Measurements from ENCODE around the gene ARIH1.

The ARIH1 gene

DNA sequence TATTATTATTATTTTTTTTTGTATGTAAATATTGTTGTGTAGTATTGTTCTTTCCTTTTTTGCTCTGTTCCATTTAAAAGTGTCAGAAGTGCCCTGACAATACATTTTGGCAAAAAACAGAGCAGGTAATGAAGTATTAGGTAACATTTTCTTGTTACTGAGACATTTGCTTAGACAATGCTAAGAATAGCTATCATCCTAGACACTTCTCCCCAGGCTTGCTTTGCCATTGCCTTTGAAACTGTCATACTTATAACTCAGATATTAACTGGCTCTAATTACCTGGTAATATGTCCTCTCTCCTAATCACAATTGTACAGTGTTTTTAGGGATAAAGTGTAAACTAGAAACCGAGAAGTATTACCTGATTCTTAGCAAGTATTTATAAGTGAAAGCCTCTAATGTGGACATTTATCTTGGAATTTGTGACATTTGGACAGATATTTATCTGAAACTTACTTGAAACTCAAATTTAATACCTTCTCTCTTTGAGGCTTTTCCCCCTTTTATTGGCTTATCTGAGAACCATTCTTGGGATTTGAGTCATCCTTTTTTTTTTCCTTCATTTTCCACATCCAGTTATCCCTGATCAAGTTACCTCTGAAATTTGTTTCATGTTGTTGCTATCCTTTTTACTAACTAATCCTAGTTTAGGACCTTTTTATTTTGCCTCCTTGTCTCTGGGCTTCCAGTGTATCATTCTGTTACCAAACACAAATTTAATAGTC, 13.1 kb downstream of the ARIH1 start:
- DNase-seq (ENCODE audit: low spot score): no peak

DNA sequence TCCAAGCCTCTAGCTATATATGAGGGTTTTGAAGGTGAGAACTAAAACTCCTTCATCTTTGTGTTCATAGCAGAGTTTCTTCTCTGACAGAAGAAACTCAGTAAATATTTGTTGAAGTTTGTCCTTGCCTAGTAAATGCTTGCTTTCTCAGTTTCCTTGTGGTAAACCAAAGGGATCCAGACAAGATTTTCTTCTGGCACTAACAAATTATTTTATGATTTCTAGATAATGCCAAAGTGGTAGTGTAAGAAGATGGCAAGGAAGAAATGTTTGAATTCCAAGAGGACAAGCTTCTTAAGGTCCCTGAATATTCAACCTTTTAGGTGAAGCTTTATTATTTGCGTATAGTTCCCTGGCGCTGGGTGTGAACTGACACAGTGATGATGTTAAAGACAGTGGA, 14.4 kb downstream of the ARIH1 start:
- DNase-seq (ENCODE audit: low spot score): no peak

DNA sequence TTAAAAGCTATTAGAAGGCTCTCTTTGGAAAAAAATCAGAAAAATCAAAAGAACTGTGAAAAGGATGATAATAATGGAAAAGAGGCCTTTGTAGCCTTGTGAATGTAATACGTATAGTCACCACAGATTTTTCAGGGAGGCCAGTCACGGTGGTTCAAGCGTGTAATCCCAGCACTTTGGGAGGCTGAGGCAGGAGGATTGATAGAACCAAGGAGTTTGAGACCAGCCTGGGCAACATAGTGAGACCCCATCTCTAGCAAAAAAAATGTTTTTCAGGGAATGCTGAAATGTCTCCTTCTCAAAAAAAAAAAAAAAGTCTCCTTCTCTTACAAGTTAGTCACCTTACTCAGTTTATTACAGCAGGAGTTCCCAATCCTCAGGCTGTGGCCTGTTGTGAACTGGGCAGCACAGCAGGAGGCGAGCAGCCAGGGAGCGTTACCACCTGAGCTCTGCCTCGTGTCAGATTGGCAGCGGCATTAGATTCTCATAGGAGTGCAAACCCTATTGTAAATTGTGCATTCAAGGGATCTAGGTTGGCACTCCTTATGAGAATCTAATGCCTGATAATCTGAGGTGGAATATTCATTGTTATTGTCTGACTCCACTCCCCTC, 15.9 kb downstream of the ARIH1 start:
- DNase-seq (ENCODE audit: low spot score): no peak

DNA sequence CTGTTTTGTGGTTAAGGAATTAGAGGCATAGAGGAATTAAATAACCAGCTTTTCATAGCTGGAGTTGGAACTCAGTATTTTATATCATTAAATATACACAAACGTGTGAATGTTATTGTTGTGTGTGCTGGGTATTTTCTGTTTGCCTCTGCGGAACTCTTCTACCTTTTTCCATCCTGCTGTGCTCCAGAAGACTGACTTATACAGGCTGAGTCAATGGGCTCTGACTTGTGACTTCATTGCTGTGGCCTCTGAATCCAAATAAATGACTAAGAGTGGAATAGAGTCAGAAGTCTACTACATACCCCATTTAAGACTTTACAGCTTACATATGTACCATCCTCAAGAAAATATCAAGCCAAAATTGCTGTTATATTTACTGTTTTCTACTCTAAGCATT, 17.6 kb downstream of the ARIH1 start:
- no peak for DNase-seq (ENCODE audit: low spot score)

DNA sequence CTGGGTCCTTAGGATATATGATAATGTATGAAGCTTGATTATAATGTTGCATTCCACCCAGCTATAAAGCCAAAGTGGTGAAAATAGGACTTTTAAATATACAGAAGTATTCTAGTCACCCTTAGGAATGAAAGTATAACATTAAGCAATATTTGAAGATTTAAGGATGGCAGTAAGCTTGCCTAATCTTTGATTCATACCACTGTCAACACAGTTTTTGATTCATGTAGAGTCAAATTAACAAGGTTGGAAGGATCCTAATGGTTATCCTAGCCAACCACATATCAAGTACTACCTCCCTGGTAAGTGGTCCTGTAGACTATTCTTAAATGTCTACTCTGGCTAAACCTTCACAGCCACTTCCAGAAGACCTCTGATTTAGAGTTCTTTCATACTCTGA, 18.6 kb downstream of the ARIH1 start:
- DNase-seq (ENCODE audit: low spot score): no peak

DNA sequence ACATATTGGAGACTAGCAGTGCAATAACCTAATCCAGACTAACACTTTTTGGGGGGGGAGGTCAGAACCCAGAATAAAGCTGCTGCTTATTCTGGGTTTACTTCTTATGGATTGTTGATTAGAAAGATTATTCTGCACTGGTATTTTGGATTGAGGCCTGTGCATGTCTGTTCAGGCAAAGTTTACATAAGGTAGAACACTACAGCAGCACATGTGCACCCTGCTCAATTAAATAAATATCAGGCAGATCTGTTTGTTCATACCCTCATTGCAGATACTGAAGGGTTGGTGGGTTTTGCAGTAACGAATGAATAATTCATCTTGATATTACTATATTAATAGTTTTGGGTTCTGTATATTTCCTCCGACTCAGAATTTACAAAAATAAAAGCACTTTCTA, 19.1 kb downstream of the ARIH1 start:
- no peak for DNase-seq (ENCODE audit: low spot score)

DNA sequence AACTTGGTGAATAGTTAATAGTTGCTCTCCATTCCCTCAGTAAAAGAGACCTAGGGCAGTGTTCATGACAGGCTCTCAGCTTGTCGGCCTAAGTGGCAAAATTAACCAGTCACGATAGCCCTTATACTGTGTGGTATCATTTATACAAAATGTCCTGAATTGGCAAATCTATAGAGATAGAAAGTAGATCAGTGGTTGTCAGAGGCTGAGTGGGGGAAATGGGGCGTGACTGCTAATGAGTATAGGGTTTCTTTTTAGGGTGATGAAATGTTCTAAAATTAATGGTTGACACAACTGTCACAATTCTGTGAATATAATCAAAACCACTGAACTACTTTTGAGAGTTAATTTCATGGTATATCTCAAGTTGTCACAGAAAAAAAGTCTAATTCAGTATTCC, 20.9 kb downstream of the ARIH1 start:
- DNase-seq (ENCODE audit: low spot score): no peak

DNA sequence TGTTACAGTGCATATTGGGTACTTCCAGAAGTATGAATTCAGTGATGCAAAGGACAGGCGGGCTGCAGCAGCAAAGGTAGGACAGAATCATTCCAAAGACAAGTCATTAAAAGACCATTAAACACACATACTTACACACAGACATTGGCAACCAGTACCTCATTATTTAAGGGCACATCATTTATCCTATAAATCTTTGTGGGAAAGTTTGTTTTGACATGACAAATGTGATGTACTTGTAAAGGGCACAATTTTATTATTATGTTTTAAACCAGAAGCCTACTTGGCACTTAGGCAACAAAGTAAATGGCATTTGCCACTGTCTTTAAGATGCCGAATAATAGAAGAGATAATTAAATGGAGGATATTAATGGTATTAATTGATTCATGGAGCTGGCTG, 22.7 kb downstream of the ARIH1 start:
- DNase-seq (ENCODE audit: low spot score): no peak

DNA sequence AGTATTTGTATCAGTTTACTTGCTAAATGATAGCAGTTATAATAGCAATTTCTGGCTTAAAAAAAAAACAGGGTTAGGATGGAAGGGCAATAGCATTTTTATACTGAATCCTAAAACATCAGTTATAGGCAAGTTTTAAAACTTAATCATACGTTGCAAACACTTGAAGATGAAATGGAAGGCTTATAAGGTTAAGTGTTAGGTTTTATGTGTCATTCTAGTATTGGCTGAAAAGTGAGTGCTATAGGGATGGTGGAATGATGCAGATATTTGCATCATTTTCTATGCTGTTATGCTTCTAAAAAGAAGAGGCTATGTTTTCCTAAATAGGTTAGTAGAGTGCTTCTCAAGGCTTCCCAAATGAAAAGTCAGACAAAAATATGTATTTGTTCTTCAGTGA, 23.3 kb downstream of the ARIH1 start:
- no peak for DNase-seq (ENCODE audit: low spot score)

DNA sequence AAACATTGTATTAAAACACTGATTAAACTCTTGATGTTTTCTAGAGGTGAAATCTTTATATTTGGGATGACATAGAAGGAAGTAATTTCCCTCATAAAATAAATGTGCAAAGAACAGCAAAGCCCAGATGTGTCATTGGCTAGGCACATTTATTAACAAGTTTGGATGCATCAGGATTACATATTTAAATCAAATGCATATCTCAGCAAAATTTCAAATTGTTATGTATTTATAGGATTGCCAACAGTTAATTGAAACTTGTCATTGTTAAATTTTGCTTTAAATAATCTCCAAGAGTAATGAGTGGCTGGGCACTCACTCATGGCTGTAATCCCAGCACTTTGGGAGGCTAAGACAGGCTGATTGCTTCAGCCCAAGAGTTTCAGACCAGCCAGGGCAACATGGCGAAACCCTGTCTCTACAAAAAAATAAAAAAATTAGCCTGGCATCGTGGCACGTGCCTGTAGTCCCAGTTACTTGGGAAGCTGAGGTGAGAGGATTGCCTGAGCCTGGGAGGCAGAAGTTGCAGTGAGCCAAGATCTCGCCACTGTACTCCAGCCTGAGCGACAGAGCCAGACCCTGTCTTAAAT, 28.2 kb downstream of the ARIH1 start:
- DNase-seq (ENCODE audit: low spot score): no peak

DNA sequence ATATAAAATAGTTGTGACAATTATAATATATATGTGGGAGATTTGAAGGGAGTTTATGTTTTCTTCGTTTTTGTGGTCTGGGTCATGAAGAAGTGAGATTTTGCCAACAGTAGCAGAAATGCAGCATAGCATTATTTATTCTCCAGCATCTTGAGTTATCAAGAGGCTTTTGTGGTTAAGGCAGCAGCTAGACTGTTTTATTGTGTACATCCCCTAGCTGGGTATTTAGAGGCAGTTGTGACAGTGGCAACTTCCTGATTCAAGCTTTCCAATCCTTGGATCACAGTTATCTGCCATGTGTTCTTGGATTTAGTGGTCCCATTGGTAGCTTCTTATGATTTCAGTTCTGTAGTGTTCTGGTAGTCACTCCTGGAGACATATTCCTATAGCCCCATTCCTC, 29.0 kb downstream of the ARIH1 start:
- no peak for DNase-seq (ENCODE audit: low spot score)

DNA sequence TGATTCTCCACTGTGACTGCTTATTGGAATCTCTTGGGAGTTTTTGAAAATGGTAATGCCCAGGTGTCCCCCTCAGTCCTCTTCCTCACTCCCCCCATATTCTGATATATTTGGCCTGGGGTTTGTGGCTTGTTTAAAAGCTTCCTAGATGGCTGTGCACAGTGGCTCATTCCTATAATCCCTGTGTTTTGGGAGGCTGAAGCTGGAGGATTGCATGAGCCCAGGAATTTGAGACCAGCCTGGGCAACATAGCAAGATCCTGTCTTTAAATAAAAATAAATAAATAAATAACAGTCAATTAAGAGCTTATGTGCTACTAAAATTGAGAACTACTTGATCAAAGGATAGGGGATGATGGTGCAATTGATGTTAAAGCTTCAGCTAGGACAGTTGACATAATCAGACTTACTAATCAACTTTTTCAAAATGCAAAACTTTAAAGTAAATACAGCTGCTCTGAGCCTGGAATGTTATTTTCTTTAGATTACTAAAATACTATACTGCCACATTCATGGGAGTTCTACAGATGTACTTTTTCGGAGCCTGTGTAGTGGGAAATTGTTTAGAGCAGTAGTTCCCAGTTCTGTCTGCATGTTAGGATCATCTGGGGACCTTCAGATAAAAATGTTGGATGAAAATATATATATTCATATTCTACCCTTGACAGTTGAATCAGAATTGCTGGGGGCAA, 33.4 kb downstream of the ARIH1 start:
- no peak for DNase-seq (ENCODE audit: low spot score)

DNA sequence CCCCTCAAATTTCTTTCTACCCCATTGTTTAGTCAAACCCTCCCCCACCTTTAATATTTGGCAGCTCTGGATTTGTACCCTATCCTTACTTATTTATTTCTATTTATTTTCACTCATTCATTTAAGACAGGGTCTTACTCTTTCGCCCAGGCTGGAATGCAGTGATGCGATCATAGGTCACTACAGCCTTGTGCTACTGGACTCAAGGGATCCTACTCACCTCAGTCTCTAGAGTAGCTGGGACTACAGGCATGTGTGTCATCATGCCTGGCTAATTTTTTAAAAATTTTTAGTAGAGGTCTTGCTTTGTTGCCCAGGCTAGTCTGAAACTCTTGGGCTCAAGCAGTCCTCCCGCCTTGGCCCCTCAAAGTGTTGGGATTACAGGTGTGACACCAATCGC, 35.4 kb downstream of the ARIH1 start:
- no peak for DNase-seq (ENCODE audit: low spot score)

DNA sequence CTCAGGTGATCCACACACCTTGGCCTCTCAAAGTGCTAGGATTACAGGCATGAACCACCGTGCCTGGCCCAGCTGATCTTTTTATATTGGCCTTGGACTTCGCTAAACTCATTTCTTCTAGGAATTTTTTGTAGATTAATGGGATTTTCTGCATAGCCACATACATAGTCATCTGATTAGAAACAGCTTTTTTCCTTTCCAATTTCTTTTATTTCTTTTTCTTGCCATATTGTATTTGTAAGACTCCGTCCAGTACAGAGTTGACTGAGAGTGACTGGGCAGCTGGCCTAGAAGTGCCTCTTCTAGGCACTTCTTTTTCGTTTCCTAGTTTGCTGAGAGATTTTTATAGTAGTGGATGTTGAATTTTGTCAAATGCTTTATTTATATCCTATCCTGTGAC, 37.4 kb downstream of the ARIH1 start:
- no peak for DNase-seq (ENCODE audit: low spot score)

DNA sequence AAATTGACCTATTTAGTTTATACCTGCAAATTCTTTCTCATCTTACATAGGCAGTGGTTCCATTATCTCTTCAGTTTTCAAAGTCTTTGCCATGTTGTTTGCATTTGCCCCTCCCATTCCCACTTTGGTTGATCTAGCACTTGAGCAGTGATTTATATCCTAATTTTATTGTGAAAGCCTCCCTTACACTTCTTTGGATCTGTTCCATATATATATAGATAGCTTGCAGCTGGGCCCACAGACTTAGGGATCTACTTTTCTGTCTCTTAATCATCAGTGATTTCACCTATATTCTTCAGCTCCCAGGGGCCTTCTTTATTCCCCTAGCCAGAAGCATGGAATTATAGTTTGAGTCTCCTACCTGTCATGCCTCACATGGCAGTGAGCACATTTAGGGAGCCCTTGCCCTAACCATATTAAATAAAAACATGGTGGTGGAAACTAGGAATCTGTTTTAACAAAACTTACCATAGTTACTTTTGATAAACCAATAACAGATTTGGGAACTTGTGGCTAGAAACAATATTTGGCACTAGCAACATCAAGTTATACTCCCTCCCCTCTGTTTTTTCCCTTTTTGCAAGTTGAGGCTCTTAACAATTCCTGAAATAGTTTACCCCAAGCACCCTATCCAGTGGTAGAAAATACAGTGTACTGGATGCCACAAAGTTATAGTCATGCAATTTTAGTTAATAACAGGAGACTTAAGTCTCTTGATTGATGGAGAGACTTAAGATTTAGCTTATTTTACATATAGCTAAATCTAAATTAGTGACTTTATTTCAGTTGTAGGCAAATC, 41.7 kb downstream of the ARIH1 start:
- DNase-seq (ENCODE audit: low spot score): no peak

DNA sequence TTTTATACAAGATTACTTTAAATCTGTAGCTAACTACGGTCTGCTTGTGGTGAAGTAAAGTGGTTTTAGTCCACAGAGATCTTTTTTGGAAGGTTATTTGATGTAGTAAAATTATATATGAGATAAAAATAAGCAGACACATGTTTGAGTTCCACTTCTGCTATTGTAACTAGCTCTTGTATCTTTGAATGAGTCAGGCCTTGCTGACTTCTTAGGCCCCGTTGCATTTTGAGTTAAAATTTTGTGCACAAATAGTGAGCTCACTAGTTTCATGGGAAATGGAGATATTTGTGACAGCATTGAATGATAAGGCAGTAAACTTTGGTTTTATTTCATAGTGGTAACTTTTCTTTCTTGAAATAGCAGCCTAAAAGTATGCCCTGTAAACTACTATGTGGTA, 42.6 kb downstream of the ARIH1 start:
- no peak for DNase-seq (ENCODE audit: low spot score)

DNA sequence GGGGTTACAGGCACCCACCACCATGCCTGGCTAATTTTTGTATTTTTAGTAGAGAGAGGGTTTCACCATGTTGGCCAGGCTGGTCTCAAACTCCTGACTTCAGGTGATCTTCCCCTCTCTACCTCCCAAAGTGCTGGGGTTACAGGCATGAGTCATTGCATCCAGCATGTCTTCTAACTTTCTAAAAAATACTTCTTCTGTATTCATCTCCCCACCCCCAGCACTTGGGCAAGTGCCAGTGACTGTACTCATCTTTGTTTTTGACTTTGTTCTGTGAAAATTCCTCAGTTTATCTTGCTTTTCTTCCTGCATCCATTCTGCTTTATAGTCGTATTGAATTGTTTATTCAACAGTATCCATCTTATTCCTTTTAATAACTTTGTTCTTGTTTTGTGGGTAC, 47.6 kb downstream of the ARIH1 start:
- no peak for DNase-seq (ENCODE audit: low spot score)

DNA sequence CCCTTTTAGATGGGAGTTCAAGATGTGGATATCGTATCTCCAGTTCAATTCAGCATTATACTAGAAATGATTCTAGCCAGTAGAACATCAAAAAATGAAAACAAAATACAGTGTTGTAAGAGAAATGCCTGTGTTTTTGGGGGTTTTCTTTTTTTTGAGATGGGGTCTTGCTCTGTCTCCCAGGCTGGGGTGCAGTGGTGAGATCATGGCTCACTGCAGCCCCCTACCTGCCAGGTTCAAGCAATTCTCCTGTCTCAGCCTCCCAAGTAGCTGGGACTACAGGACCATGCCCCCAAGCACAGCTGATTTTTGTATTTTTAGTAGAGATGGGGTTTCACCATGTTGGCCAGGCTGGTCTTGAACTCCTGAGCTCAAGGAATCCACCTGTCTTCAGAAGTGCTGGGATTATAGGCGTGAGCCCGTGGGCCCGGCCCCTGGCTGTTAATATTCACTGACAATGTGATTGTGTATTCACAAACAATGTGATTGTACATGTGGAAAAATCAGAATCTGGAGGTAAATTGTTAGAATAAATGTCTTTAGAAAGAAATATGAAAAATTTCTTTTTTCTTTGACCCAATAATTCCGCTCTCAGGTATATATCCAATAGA, 59.0 kb downstream of the ARIH1 start:
- DNase-seq (ENCODE audit: low spot score): no peak

DNA sequence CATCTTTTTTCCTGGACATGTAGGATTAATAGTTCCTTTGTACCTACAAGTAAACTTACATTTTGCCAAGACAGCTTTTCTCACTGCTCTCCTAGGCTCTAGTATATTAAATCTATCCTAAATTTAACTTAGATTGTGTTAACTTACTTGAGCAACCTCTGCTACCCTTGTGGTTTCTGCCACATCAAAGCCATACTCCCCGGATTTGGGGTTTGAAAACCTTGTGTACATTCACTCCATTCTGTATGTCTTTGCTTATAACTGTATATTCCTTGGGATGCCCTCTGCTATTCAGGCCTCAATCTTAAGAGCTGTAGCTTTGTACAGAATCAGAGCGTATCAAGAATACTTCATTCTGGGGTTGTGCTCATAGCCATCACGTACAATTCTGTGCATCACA, 60.4 kb downstream of the ARIH1 start:
- DNase-seq (ENCODE audit: low spot score): no peak

DNA sequence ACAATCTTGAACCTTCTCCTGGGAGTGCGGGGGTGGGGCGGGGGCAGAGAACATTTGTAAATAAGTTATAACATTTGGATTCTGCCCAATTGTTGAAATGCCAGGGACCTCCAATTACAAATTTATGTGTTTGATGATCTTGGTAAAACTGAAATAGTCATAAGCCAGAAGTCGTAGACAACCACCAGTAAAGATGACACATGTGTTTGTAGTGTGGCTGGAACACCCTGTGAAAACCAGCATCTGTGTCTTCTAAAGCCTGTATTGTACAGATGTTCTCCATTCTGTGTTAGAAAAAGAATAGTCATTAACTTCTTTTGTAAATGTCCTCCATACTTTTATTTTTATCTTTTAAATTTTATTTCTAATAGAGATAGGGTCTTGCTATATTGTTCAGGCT, 61.8 kb downstream of the ARIH1 start:
- DNase-seq (ENCODE audit: low spot score): no peak

DNA sequence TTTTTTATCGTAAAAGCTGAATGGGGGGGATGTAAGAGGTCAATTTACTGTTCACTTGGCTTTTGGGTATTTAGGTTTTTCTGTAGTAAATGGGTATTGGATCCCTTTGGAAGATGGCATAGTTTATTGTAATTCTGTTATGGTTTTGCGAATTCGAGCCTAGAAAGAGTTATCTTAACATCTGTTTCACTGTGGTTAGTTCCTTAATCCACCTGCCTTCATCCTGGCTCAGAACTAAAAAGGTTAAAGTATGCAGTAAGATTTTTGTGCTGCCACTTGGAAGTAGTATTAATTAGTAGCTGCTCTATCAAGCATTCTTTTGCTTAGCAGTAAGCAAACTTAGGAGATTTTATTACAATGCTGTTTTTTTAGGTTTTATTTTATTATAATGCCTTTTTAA, 62.4 kb downstream of the ARIH1 start:
- DNase-seq (ENCODE audit: low spot score): no peak

DNA sequence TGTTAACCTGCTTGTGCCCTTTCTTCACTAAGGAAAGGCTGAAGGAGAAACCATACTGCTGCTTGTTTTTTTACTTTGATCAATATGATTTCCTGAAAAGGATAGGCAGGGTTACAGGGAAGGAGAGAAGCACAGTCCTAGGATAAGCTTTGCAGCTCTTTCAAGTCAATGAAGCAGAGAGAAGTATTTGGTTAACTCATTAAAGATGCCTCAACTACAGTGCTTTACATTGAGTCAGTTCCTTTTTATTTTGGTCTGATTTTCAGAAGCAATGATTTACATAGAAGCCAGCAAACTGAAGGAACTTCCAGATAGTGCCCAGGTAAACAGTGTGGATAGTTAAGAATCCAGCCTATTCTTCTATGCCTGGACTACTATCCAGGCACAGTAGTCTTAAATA, 64.8 kb downstream of the ARIH1 start:
- no peak for DNase-seq (ENCODE audit: low spot score)

All from hematopoietic multipotent progenitor cell treated with erythropoietin and hydrocortisone succinate and interleukin-3 and kit ligand, for 15 days (in vitro differentiated cells).